ENCODE measurements around the gene MLH1.

Gene MLH1

DNA sequence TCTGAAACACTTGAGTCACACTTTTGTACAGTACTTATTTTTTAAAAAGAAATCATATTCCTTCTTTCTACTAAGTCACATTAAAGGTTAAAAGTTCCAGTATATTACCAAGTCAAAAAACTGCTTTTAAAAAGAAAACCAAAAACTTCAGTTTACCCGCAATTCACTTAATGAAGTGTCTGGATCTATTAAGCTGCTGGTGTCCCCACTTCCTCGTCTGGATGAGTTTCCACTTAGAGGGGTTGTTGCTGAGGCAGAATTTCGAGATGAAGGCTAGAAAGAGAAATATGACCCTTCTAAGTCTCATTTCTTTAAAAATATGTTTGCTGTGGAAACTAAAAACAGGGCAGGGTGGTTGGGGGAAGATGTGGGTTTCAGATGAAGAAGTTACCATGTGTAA lies 101.3 kb downstream of the MLH1 start:
- DNase-seq (ENCODE audit: low spot score): no peak

GRCh38 chr3:37096288-37096687 lies 103.0 kb downstream of the MLH1 start:
- DNase-seq (ENCODE audit: low spot score): no peak

DNA sequence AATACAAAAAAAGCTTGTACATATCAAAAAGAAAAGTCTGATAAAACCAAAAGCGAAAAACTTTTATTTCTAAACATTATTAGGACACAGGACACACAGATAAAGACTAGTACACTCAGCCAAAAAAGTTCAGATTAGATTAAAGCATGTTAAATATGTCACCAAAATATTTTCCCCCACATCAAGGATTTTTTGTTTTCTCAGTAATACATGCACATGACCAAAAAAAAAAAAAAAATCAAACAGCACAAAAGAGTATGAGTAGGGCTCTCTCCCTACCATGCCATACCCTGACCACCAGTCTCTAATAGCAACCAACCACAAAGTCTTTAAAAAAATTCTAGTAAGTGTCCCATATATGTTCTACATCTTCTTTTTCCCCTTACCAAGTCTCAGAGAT lies 103.7 kb downstream of the MLH1 start:
- DNase-seq (ENCODE audit: low spot score): no peak

DNA sequence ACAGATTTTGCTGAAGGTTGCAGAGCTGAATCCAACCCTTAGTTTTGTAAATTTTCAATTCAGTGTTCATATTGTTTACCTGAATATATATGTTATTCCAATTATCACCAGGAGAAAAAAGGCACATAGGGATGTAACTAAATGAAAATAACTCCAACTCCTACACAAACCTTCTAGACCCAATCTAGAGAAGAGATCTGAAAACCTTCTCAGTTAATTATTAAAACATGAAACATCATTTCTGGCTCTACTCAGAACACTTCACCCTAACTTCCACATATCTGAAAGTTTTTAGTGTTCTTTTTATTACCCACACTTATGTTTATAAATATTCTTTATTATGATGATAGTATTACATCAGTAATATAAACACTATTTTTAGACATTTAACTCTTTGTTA lies 104.5 kb downstream of the MLH1 start:
- no peak for DNase-seq (ENCODE audit: low spot score)

DNA sequence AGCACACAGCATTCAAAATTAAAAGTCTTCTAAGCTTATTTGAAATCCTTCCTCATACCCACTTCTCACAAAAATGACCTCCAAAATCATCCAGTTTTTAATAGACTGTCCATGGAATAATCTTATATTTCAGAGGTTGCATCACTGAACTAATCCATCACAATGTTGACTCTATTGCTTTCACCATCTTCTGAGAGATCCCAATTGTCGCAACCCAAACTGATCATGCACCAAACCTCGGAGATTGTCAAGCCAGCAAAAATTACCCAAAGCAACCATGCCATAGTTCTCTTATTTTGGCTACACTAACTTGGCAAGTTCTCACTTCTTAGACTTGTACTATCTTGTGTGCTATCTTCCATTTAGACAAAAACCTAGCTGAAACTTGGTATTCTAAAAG lies 105.6 kb downstream of the MLH1 start:
- no peak for DNase-seq (ENCODE audit: low spot score)

GRCh38 chr3:37099469-37099868 lies 106.2 kb downstream of the MLH1 start:
- DNase-seq (ENCODE audit: low spot score): no peak

DNA sequence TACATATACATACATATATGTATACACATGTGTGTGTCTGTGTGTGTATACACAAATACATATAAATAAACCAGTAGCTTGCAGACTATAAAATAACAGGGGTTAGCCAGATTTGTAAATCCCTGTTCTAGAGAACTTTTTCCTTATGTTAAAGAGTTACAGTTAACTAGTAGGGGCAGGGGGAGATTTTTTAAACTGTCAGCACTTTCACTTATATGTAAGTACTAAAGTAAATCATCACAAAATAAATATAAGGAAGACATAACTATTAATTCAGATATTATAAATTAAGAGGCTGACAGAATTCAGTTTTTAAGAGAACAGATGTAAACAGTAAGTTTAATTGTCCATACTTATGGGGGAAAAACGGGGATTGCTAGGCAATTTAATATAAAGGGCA lies 107.1 kb downstream of the MLH1 start:
- no peak for DNase-seq (ENCODE audit: low spot score)

All from hematopoietic multipotent progenitor cell treated with erythropoietin and hydrocortisone succinate and interleukin-3 and kit ligand, for 17 days (in vitro differentiated cells).